ENCODE data around the gene PTGER1.

Gene PTGER1

DNA sequence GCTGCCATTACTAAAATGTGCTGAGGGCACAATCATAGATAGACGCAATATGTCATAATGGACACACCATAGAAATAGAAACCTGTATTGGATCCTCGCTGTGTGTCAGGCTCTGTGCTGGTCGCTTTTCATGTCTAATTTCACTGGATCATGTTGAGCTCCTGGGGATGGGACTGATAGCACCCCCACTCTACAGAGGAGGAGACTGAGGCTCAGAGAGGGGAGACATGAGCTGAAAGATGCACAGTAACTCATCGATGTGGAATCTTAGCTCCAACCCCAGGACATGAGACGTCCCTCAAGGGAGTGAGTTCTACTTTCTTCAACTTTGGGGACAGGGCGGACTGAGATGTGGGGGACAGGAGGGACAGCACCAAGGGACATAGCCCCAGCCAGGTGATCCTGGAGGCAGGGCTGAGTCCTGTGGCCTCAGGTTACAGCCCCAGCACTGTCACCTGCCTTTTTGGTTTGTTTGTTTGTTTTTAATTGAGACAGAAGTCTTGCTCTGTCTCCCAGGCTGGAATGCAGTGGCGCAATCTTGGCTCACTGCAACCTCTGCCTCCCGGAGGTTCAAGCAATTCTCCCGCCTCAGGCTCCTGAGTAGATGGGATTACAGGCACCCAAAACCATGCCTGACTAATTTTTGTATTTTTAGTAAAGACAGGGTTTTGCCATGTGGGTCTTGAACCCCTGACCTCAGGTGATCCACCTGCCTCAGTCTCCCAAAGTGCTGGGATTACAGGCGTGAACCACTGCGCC, 27.4 kb upstream of the PTGER1 start:
- no peak for DNase-seq

DNA sequence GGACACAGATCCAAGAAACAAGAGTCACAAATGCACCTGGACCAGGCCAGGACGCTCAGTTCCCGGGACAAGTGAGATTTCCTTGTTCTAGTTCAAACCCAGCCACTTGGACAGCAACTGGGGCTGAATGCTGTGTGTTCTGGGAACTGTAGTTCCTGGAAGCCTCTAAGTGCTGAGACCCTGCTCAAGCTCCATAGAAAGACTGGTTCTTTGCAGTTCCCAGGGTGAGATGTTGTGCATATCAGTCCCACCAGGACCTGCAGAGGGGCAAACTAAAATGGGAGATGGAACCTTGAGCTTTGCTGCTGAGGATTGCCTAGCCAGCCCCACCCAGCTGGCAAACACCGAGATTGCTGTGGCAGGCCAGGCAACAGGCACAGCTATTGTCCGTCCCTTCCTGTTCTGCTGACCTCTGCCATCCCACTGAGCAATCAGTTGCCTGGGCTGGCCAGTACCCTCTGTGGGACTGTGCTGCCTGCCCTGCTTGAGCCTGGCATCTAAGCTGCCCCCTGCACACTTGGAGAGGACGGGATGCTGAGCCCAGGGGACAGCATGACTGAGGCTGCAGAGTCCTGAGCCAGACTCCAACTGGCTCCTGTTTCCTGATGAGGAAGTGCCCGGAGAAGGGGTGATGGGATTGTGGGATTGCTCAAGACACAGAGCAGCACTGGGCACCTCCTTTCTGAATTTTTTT, 22.2 kb upstream of the PTGER1 start:
- no peak for DNase-seq

GRCh38 chr19:14496834-14497227, 21.7 kb upstream of the PTGER1 start:
- DNase-seq: no peak

DNA sequence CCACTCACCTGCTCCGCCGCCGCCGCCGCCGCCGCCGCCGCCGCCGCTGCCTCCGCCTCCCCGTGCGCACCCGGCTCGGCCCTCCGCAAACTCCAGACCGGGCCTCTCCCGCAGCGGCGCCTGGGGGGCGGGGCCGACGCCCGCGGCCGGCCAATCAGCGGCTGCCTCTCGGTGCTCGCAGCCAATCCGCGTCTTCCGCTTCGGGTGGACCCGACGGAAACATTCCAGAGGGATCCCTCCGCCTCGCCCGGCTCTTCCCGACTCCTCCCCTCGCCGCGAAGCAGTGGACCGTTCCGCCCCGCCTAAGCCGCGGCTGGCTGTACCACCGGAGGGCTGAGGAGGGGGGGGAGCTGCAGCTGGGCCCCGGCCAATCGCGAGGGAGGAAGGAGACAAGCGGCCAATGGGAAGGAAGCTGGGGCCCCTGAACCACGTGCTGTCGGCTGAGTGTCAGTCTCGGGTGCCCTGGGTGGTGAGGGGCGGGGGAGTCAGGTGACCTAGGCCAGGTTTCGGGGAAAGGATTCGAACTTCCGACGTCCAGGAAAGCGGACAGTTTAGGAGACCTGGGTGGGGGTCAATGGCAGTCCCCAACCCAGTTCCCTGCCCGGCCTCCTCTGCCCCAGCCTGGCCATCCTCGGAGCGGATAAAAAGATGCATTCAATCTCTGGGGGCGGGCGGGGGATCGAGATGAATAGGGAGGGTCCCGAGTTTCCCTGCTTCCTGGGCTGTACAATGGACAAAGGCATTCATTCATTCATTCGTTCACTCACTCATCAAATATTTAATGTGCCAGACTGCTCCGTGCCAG, 21.1 kb upstream of the PTGER1 start, which contains the start of gene GIPC1:
Gene GIPC1, minus strand, starts transcription at position 99 of the 805 bp plus-strand sequence. CDS start 13,151 bp downstream, outside the sequence.
- DNase-seq: peak; percentile 85 to 87

- DNase-seq: no peak
Observed at GRCh38 chr19:14495672-14496028, 20.5 kb upstream of the PTGER1 start.

GRCh38 chr19:14494910-14495671, 19.9 kb upstream of the PTGER1 start:
- no peak for DNase-seq

- DNase-seq: no peak
Observed at GRCh38 chr19:14494411-14494810, 19.3 kb upstream of the PTGER1 start.

DNA sequence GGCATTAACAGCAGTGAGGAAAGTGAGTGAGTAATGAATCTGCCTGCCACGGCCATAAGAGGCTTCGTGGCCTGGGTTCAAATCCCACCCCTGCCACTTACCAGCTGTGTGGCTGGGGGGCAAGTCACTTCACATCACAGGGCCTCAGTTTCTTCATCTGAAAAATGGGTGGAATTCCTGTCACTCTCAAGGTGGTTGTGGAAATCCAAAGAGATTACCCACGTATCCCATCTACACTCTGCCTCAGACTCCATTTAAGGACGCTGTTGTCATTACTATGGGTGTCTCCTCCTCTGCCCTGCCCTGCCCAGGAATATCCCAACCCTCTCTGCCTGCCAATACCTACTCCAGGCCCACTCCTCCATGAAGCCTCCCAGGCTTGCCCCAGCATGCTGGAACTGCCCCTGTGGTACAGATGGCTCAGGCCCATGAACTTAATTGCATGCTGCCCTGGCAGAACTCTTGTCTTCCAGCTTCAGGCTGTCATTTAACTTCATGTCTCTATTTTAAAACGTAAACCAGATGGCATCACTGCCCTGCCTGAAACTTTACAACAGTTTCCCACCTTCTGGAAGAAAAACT, 17.7 kb upstream of the PTGER1 start:
- DNase-seq: no peak

GRCh38 chr19:14487370-14488125, 12.4 kb upstream of the PTGER1 start:
- DNase-seq: no peak

DNA sequence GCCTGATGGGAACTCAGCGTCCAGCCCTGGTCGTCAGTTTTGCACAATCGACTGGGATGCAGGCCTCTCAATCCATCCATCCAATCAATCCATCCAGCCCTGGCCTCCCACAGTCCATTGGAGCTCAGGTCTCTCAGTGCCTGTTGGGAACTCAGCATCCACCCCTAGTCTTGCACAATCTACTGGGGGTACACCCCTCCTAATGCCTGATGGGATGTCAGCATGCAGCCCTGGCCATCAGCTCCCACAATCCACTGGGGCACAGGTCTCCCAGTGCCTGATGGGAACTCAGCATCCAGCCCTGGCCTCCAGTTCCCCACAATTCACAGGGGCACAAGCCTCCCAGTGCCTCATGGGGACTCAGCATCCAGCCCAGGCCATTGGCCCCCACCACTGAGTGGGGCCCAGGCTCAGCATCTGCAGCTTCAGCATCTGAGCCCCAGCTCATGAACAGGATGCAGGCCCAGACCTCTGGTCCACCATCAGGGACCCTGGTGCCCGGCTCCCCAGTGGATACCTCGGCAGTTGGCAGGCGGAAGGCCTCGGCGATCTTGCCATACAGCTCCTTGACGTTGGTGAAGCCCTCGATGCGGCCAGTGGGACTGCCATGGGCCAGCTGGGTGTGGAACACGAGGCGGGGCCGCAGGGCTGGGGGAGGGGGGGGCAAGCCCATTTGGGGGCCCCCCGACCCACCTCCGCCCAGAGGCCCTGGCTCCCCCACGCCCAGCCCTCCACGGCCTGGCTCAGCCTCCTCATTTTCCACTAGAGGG, 7.2 kb upstream of the PTGER1 start:
- DNase-seq: no peak

DNA sequence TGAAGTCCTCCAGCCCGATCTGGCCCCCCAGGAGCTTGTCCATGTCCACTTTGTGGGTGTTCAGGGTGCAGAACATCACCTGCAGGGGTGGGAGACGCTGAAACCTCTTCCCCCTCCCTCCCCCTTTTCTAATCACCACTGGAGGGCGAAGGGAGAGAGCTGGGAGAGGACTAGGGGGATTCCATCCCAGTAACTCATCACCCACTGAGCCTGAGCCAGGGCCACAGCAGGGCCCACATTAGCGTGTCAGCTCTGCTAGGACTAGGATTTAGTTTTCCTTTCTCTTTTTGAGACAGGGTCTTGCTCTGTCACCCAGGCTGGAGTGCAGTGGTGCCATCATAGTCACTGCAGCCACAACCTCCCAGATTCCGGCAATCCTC, 5.5 kb upstream of the PTGER1 start:
- no peak for DNase-seq

GRCh38 chr19:14479975-14480699, 5.0 kb upstream of the PTGER1 start:
- peak; percentile 74 to 78 for DNase-seq

DNA sequence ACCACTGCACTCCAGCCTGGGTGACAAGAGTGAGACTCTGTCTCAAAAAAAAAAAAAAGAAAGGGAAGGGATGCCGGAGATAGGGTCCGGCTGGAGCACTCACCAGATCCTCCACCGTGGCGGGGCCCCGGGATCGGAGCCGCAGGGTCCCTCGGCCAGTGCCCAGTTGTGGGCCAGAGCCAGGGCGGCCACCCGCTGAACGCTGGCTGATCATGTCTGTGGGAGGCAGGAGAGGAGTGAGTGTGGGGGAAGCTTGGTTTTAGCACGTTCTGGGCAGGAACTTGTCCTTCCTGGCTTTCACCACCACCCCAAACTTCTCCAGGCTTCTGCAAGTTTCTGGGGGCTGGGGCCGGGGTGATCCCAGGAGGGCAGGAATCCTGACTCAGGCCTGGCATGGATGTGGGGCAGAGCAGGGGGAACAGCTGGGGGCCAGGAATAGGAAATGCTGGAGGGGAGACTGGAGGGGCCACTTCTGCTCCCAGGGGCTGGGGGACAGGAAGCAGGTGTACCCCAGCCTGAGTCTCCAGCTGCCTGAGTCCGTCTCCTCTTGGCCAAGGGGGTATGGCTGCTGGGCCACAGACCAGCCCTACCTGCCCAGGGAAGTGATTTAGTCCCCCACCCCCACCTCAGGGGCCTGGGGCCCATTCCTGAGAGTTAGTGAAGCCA, 4.3 kb upstream of the PTGER1 start:
- DNase-seq: no peak

- no peak for DNase-seq
Observed at GRCh38 chr19:14478113-14478545, 3.0 kb upstream of the PTGER1 start.

DNA sequence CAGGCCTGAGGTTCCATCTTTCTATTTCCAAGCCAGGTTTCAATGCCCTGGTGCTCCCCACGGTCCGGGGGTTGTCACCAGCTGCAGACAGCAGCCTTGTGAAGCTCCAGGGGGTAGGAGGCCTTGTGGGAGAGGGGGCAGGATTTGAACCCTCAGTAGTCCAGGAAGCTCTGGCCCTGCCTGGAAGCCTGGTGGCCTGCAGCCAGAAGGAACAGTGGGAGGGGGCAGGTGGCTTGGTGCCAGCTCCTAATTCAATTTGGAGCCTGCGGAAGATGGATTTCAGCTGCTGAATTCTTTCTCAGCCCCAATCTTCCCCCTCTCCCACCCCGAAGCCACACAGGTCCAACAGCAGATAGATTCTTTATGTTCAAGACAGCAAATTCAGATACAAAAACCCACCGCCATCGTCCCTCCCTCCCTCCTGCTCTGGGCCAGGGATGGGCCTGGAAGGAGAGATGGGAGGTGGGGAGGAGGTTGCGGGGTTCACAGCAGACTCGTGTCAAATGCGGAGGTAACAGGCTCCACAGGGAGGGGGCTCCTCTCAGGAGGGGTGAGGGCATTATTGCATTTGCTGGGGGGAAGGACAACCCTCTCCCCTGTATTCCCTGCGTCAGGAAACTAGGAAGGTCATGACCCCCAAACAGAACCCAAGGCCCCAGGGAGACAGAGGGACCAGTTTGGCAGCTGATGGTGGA, 2.4 kb upstream of the PTGER1 start:
- no peak for DNase-seq

DNA sequence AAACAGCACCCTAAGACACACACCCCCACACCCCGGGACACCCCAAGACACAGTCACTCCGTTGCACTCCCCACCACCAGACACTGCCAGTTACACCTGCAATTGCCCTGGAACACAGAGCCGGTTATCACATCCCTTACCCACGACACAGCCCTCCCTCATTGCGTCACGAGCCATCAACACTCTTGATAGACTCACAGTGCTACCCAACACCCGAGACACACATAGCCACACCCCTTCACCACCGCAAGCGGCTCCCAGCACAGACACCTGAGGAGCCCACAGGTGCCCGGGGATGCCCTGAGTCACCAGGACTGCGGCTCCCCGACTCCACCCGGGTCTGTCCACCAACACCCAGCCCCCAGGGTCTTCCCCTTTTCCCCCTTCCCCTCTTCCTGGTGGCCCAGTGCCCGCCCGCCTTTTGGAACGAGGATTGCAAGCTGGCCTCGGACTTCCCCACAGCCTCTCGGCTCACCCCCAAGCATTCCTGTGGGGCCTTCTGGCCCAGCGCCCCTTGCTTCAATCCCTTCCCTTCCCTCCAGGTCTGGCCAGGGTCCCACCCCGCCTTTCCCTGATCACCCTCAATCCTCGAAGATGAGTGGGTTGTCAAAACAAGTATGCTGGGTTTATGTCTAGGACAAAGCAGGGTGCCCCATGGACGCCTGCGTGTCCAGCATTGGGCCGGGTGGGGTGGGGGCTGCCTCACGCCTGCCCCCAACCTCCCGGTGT, 1.7 kb upstream of the PTGER1 start:
- DNase-seq: peak in 1 of 2 experiments; percentile 15

DNA sequence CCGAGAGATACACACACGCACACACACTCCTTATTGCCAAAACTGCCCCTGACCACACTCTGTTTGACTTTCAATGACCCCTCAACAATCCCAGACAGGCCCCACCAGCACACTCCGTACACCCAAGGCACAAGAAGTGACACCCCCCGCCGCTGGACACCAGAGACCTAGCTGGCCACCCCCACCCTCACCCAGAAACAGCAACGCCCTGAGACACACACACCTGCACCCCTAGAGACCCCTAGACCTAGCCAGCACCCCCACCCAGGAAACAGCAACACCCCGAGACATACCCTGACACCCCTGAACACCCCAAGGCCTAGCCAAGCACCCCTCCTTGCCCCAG, 1.1 kb upstream of the PTGER1 start:
- no peak for DNase-seq

GRCh38 chr19:14474827-14475226, 327 bp downstream of the PTGER1 start:
- no peak for DNase-seq

Measured in activated CD4-positive, alpha-beta T cell treated with anti-CD3 and anti-CD28 coated beads, Interleukin-2, amount 50 U/mL, for 48 hours (primary cell).